MV-4-11 (cell line): ENCODE results near the gene DIMT1.

ENCODE experiments used
- DNase-seq: peaks from one replicate; lab custom pipeline; 2025; lab: John Stamatoyannopoulos, UW

The DIMT1 gene

GRCh38 chr5:62369039-62369438 is 34.7 kb downstream of the DIMT1 start:
- DNase-seq: no peak

- DNase-seq: no peak
Observed at GRCh38 chr5:62362701-62363100, 41.0 kb downstream of the DIMT1 start.

- DNase-seq: peak; percentile 36
Observed at GRCh38 chr5:62354028-62354874, 49.5 kb downstream of the DIMT1 start.

GRCh38 chr5:62348723-62349481 is 54.8 kb downstream of the DIMT1 start:
- no peak for DNase-seq

- no peak for DNase-seq
Observed at GRCh38 chr5:62347928-62348327, 55.8 kb downstream of the DIMT1 start.

- DNase-seq: no peak
Observed at GRCh38 chr5:62346748-62347147, 57.0 kb downstream of the DIMT1 start.

GRCh38 chr5:62343428-62343827 is 60.3 kb downstream of the DIMT1 start:
- DNase-seq: no peak

GRCh38 chr5:62342476-62342837 is 61.2 kb downstream of the DIMT1 start:
- DNase-seq: no peak

GRCh38 chr5:62341783-62342475 is 61.8 kb downstream of the DIMT1 start:
- DNase-seq: no peak

GRCh38 chr5:62340979-62341378 is 62.7 kb downstream of the DIMT1 start:
- DNase-seq: no peak

- DNase-seq: peak; percentile 7
Observed at GRCh38 chr5:62340392-62340791, 63.3 kb downstream of the DIMT1 start.
